SK-N-SH (cell line): ENCODE data around the gene MSH2. TPM values are rescaled to one million over a fixed set of nuclear protein-coding genes. Genes with fewer than 3 reads are reported as not detected.

Experiments
- CTCF ChIA-PET: fragments of 300-600, 350-600 bp; formaldehyde crosslinking; extraction: SDS; loops from one replicate; lab custom pipeline; 2021; lab: Yijun Ruan, JAX
- POLR2A ChIA-PET: fragments of 350-600 bp; sonication (Branson Sonifier 250); formaldehyde crosslinking; extraction: SDS; loops from one replicate; lab custom pipeline; 2020; ENCODE audit warnings: antibody characterized with exemption, inconsistent platforms; lab: Yijun Ruan, JAX
- DNase-seq: peaks from one replicate; pipeline ENCODE4 v3.0.0; 2012
- H2AFZ ChIP-seq: fragments of 200-600 bp; sonication (generic); 2 replicates; pipeline ENCODE4 v1.8.1; 2016; ENCODE audit warnings: antibody characterized with exemption, mild to moderate bottlenecking, low read depth
- H3F3A ChIP-seq: fragments of 200-600 bp; sonication (generic); replicated peaks from 2 replicates; pipeline ENCODE3; 2016; ENCODE audit warnings: antibody characterized with exemption, mild to moderate bottlenecking; ENCODE audit not compliant: insufficient read depth
- H3K27ac ChIP-seq, 2 experiments: fragments of 200-500 bp in 1 of 2; fragments of 200-600 bp in 1 of 2; sonication (Bioruptor generic) in 1 of 2; sonication (generic), shearing (Covaris generic) in 1 of 2; 2 replicates each; pipeline versions ENCODE4 v1.5.1 to v1.6.1; 2014 to 2016; ENCODE audit warnings: low read depth in 2 of 2, inconsistent platforms in 1 of 2, low read length in 1 of 2, mild to moderate bottlenecking in 1 of 2, mixed read lengths in 1 of 2
- H3K27me3 ChIP-seq: fragments of 200-600 bp; sonication (generic), shearing (Covaris generic); 2 replicates; pipeline ENCODE4 v1.6.1; 2016; ENCODE audit warnings: mixed run types; ENCODE audit not compliant: insufficient read depth
- H3K36me3 ChIP-seq, 2 experiments: fragments of 200-500 bp in 1 of 2; fragments of 200-600 bp in 1 of 2; sonication (Bioruptor generic) in 1 of 2; sonication (generic) in 1 of 2; replicated peaks in 1 of 2; 2 replicates each; pipeline versions ENCODE3 to v1.5.1; 2014 to 2016; ENCODE audit warnings: low read length in 1 of 2, mild to moderate bottlenecking in 1 of 2; ENCODE audit not compliant: insufficient read depth in 2 of 2, control insufficient read depth in 1 of 2
- H3K4me1 ChIP-seq, 2 experiments: fragments of 200-500 bp in 1 of 2; fragments of 200-600 bp in 1 of 2; sonication (Bioruptor generic) in 1 of 2; sonication (generic), shearing (Covaris generic) in 1 of 2; 2 replicates each; pipeline versions ENCODE4 v1.5.1 to v1.6.1; 2014 to 2016; ENCODE audit warnings: low read depth in 1 of 2, low read length in 1 of 2, mixed run types in 1 of 2; ENCODE audit not compliant: insufficient read depth in 2 of 2, control insufficient read depth in 1 of 2
- H3K4me2 ChIP-seq: fragments of 200-600 bp; sonication (generic), shearing (Covaris generic); 2 replicates; pipeline ENCODE4 v1.6.1; 2017; ENCODE audit warnings: mixed run types
- H3K4me3 ChIP-seq, 2 experiments: fragments of 200-500 bp in 1 of 2; fragments of 200-600 bp in 1 of 2; sonication (Bioruptor generic) in 1 of 2; sonication (generic), shearing (Covaris generic) in 1 of 2; 2 replicates each; pipeline versions ENCODE4 v1.5.1 to v1.8.1; 2014 to 2016; ENCODE audit warnings: low read depth in 2 of 2, inconsistent platforms in 1 of 2, low read length in 1 of 2, mild to moderate bottlenecking in 1 of 2, mixed read lengths in 1 of 2, moderate library complexity in 1 of 2
- H3K79me2 ChIP-seq: fragments of 200-600 bp; sonication (generic); 2 replicates; pipeline ENCODE4 v1.8.1; 2017; ENCODE audit warnings: mild to moderate bottlenecking; ENCODE audit not compliant: insufficient read depth
- H3K9ac ChIP-seq: fragments of 200-600 bp; sonication (generic); 2 replicates; pipeline ENCODE4 v1.6.1; 2017; ENCODE audit warnings: mixed run types
- H3K9me2 ChIP-seq: fragments of 200-600 bp; sonication (generic); 2 replicates; pipeline ENCODE4 v1.6.1; 2017; ENCODE audit warnings: mixed run types
- H3K9me3 ChIP-seq: fragments of 200-600 bp; sonication (generic); 2 replicates; pipeline ENCODE4 v1.6.1; 2017; ENCODE audit warnings: mixed run types, mild to moderate bottlenecking, moderate library complexity
- H4K20me1 ChIP-seq: fragments of 200-600 bp; sonication (generic); 2 replicates; pipeline ENCODE4 v1.6.1; 2017; ENCODE audit warnings: mild to moderate bottlenecking, mixed run types; ENCODE audit not compliant: insufficient read depth
- CHD2 ChIP-seq: fragments of 150-350 bp; IDR thresholded peaks from 2 replicates; pipeline ENCODE4 v1.6.1; 2018; ENCODE audit warnings: low read length; ENCODE audit not compliant: partially characterized antibody
- ELF1 ChIP-seq: IDR thresholded peaks from 2 replicates; pipeline ENCODE4 v1.4.0; 2012
- FOXJ3 ChIP-seq: sonication (generic); formaldehyde crosslinking; IDR thresholded peaks from 2 replicates; pipeline ENCODE4 v1.5.1; 2020; ENCODE audit warnings: mild to moderate bottlenecking, missing genetic modification reagents
- FOXM1 ChIP-seq: IDR thresholded peaks from 2 replicates; pipeline ENCODE4 v1.4.0; 2012; ENCODE audit warnings: low read depth, mild to moderate bottlenecking
- JUND ChIP-seq: IDR thresholded peaks from 2 replicates; pipeline ENCODE4 v1.4.0; 2012
- MEF2A ChIP-seq: IDR thresholded peaks from 2 replicates; pipeline ENCODE4 v1.4.0; 2012; ENCODE audit warnings: low read depth, borderline replicate concordance
- MXI1 ChIP-seq: IDR thresholded peaks from 2 replicates; pipeline ENCODE4 v1.6.1; 2012; ENCODE audit warnings: mild to moderate bottlenecking, low read depth, low read length, improper control_type of control experiment
- NFIC ChIP-seq: IDR thresholded peaks from 2 replicates; pipeline ENCODE4 v1.4.0; 2012; ENCODE audit warnings: borderline replicate concordance
- POLR2AphosphoS5 ChIP-seq: IDR thresholded peaks from 2 replicates; pipeline ENCODE4 v1.6.1; 2012; ENCODE audit warnings: low read depth, low read length
- RCOR1 ChIP-seq: fragments of 150-350 bp; IDR thresholded peaks from 2 replicates; pipeline ENCODE4 v1.6.1; 2017; ENCODE audit warnings: antibody characterized with exemption, low read length
- RFX5 ChIP-seq: IDR thresholded peaks from 2 replicates; pipeline ENCODE4 v1.6.1; 2012; ENCODE audit warnings: mild to moderate bottlenecking, improper control_type of control experiment, low read length
- SIN3A ChIP-seq: IDR thresholded peaks from 2 replicates; pipeline ENCODE4 v1.6.1; 2012; ENCODE audit warnings: low read depth, mild to moderate bottlenecking, low read length, moderate library complexity, borderline replicate concordance
- TAF1 ChIP-seq: IDR thresholded peaks from 2 replicates; pipeline ENCODE4 v1.6.1; 2012; ENCODE audit warnings: low read depth, mild to moderate bottlenecking, low read length, moderate library complexity, borderline replicate concordance
- TEAD4 ChIP-seq: IDR thresholded peaks from 2 replicates; pipeline ENCODE4 v1.4.0; 2012; ENCODE audit warnings: mild to moderate bottlenecking, borderline replicate concordance; ENCODE audit not compliant: insufficient read depth
- WGBS: methylation state at CpG from one replicate; pipeline ENCODE4 v1.1.6; 2017; ENCODE audit warnings: low lambda C conversion rate; 5-methylcytosine and 5-hydroxymethylcytosine counted together
- polyA plus RNA-seq, 3 experiments: library from polyadenylated mRNA; depleted of rRNA; stranded (reverse); fragments of >200 nt; gene quantifications; 2 replicates each; pipeline ENCODE4 v1.2.3, GENCODE V29; 2012
- TF ChIP-seq, protein P1 (sequence below): IDR thresholded peaks from 2 replicates; pipeline ENCODE4 v1.6.1; 2012; ENCODE audit warnings: mild to moderate bottlenecking, low read depth, low read length, moderate library complexity
- TF ChIP-seq, protein P2 (sequence below): IDR thresholded peaks from 2 replicates; pipeline ENCODE4 v1.4.0; 2012; ENCODE audit warnings: low read depth, borderline replicate concordance
- TF ChIP-seq, protein P3 (sequence below): IDR thresholded peaks from 2 replicates; pipeline ENCODE4 v1.4.0; 2012; ENCODE audit warnings: low read depth, borderline replicate concordance
- TF ChIP-seq, protein P4 (sequence below): fragments of 150-350 bp; IDR thresholded peaks from 2 replicates; pipeline ENCODE4 v1.6.1; 2016; ENCODE audit warnings: mild to moderate bottlenecking, low read depth, low read length
- TF ChIP-seq, protein P5 (sequence below): fragments of 150-350 bp; IDR thresholded peaks from 2 replicates; pipeline ENCODE4 v1.6.1; 2017; ENCODE audit warnings: antibody characterized with exemption, low read length, low read depth, borderline replicate concordance
- TF ChIP-seq, protein P6 (sequence below): fragments of 200-600 bp; sonication (generic); IDR thresholded peaks from 2 replicates; pipeline ENCODE4 v1.6.1; 2017; ENCODE audit warnings: antibody characterized with exemption, mild to moderate bottlenecking, moderate library complexity

The MSH2 gene
- polyA plus RNA-seq, 1 of the 3 experiments (the other 2 are of a cell fraction), result 13.7 TPM

DNA sequence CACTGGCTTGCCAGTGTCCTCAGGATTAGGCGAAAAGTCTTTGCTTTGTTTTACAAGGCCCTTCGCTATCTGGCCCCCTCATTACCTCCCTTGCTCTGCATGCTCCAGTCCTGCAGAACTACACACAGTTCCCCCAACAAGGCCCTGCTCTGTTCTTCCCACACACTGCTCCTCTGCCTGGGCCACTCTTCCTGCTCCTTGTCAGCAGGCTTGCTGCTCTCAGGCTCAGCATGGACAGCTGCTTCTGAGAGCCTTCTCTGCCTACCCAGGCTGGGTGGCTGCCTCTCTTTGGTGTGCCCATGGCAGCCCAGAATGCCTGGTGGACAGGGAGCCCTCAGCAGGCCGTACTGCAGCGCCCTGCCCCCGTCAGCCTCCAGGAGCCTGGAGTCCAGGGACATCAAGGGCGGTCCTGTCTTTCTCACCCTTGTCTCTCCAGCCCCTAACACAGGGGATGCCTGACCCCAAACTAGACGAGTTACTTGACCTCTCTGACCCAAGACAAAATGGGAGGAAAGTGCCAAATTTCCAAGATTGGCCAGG is 111.1 kb downstream of the MSH2 start:
- CTCF ChIA-PET, result interaction anchor here (2.1 to 2.3 kb wide), 2 partner anchors 77 to 254 kb away, joined by 7 to 9 read pairs; no protein-coding TSS in a partner anchor
- POLR2A ChIA-PET, result no interaction called here
- Histone ChIP-seq H3K4me2 (no peak overlapping the region), H4K20me1 (no peaks in the 10 kb centered on the region), H3K27ac (no peak overlapping the region), H3K9ac (no peak overlapping the region), H3K36me3 (no peaks in the 10 kb centered on the region), H2AFZ (no peak overlapping the region), H3K9me2 (no peaks in the 10 kb centered on the region), H3K4me1 (no peaks in the 10 kb centered on the region), H3K79me2 (no peaks in the 10 kb centered on the region), H3F3A (no peaks in the 10 kb centered on the region), H3K27me3 (no peaks in the 10 kb centered on the region), H3K9me3 (no peaks in the 10 kb centered on the region), H3K4me3 (no peak overlapping the region)
- TF ChIP-seq, protein P1, sequence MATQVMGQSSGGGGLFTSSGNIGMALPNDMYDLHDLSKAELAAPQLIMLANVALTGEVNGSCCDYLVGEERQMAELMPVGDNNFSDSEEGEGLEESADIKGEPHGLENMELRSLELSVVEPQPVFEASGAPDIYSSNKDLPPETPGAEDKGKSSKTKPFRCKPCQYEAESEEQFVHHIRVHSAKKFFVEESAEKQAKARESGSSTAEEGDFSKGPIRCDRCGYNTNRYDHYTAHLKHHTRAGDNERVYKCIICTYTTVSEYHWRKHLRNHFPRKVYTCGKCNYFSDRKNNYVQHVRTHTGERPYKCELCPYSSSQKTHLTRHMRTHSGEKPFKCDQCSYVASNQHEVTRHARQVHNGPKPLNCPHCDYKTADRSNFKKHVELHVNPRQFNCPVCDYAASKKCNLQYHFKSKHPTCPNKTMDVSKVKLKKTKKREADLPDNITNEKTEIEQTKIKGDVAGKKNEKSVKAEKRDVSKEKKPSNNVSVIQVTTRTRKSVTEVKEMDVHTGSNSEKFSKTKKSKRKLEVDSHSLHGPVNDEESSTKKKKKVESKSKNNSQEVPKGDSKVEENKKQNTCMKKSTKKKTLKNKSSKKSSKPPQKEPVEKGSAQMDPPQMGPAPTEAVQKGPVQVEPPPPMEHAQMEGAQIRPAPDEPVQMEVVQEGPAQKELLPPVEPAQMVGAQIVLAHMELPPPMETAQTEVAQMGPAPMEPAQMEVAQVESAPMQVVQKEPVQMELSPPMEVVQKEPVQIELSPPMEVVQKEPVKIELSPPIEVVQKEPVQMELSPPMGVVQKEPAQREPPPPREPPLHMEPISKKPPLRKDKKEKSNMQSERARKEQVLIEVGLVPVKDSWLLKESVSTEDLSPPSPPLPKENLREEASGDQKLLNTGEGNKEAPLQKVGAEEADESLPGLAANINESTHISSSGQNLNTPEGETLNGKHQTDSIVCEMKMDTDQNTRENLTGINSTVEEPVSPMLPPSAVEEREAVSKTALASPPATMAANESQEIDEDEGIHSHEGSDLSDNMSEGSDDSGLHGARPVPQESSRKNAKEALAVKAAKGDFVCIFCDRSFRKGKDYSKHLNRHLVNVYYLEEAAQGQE, result no peak
- TF ChIP-seq TAF1 (no peak), ELF1 (no peak), JUND (no peak), CHD2 (no peak), FOXJ3 (no peak), SIN3A (no peak), MEF2A (no peak), RFX5 (no peak), POLR2AphosphoS5 (no peak), RCOR1 (no peak), FOXM1 (no peak), TEAD4 (no peak), MXI1 (no peak), NFIC (no peak)
- TF ChIP-seq, protein P2, sequence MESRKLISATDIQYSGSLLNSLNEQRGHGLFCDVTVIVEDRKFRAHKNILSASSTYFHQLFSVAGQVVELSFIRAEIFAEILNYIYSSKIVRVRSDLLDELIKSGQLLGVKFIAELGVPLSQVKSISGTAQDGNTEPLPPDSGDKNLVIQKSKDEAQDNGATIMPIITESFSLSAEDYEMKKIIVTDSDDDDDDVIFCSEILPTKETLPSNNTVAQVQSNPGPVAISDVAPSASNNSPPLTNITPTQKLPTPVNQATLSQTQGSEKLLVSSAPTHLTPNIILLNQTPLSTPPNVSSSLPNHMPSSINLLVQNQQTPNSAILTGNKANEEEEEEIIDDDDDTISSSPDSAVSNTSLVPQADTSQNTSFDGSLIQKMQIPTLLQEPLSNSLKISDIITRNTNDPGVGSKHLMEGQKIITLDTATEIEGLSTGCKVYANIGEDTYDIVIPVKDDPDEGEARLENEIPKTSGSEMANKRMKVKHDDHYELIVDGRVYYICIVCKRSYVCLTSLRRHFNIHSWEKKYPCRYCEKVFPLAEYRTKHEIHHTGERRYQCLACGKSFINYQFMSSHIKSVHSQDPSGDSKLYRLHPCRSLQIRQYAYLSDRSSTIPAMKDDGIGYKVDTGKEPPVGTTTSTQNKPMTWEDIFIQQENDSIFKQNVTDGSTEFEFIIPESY, result no peak
- TF ChIP-seq, protein P3, sequence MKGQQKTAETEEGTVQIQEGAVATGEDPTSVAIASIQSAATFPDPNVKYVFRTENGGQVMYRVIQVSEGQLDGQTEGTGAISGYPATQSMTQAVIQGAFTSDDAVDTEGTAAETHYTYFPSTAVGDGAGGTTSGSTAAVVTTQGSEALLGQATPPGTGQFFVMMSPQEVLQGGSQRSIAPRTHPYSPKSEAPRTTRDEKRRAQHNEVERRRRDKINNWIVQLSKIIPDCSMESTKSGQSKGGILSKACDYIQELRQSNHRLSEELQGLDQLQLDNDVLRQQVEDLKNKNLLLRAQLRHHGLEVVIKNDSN, result no peak
- TF ChIP-seq, protein P4, sequence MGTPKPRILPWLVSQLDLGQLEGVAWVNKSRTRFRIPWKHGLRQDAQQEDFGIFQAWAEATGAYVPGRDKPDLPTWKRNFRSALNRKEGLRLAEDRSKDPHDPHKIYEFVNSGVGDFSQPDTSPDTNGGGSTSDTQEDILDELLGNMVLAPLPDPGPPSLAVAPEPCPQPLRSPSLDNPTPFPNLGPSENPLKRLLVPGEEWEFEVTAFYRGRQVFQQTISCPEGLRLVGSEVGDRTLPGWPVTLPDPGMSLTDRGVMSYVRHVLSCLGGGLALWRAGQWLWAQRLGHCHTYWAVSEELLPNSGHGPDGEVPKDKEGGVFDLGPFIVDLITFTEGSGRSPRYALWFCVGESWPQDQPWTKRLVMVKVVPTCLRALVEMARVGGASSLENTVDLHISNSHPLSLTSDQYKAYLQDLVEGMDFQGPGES, result no peak
- TF ChIP-seq, protein P5, sequence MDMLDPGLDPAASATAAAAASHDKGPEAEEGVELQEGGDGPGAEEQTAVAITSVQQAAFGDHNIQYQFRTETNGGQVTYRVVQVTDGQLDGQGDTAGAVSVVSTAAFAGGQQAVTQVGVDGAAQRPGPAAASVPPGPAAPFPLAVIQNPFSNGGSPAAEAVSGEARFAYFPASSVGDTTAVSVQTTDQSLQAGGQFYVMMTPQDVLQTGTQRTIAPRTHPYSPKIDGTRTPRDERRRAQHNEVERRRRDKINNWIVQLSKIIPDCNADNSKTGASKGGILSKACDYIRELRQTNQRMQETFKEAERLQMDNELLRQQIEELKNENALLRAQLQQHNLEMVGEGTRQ, result no peak
- TF ChIP-seq, protein P6, sequence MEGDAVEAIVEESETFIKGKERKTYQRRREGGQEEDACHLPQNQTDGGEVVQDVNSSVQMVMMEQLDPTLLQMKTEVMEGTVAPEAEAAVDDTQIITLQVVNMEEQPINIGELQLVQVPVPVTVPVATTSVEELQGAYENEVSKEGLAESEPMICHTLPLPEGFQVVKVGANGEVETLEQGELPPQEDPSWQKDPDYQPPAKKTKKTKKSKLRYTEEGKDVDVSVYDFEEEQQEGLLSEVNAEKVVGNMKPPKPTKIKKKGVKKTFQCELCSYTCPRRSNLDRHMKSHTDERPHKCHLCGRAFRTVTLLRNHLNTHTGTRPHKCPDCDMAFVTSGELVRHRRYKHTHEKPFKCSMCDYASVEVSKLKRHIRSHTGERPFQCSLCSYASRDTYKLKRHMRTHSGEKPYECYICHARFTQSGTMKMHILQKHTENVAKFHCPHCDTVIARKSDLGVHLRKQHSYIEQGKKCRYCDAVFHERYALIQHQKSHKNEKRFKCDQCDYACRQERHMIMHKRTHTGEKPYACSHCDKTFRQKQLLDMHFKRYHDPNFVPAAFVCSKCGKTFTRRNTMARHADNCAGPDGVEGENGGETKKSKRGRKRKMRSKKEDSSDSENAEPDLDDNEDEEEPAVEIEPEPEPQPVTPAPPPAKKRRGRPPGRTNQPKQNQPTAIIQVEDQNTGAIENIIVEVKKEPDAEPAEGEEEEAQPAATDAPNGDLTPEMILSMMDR, result no peak
- 61% methylated on average over 7 of the region's 7 CpGs for WGBS
- DNase-seq, result no peak
